SK-N-SH (cell line): ENCODE results near the gene BRWD1. TPM values are rescaled to one million over a fixed set of nuclear protein-coding genes. Genes with fewer than 3 reads are reported as not detected.

Source experiments
- CTCF ChIA-PET: fragments of 300-600, 350-600 bp; formaldehyde crosslinking; extraction: SDS; loops from one replicate; lab custom pipeline; 2021; lab: Yijun Ruan, JAX
- POLR2A ChIA-PET: fragments of 350-600 bp; sonication (Branson Sonifier 250); formaldehyde crosslinking; extraction: SDS; loops from one replicate; lab custom pipeline; 2020; ENCODE audit warnings: antibody characterized with exemption, inconsistent platforms; lab: Yijun Ruan, JAX
- DNase-seq: peaks from one replicate; pipeline ENCODE4 v3.0.0; 2012
- H2AFZ ChIP-seq: fragments of 200-600 bp; sonication (generic); 2 replicates; pipeline ENCODE4 v1.8.1; 2016; ENCODE audit warnings: antibody characterized with exemption, mild to moderate bottlenecking, low read depth
- H3F3A ChIP-seq: fragments of 200-600 bp; sonication (generic); replicated peaks from 2 replicates; pipeline ENCODE3; 2016; ENCODE audit warnings: antibody characterized with exemption, mild to moderate bottlenecking; ENCODE audit not compliant: insufficient read depth
- H3K27ac ChIP-seq, 2 experiments: fragments of 200-500 bp in 1 of 2; fragments of 200-600 bp in 1 of 2; sonication (Bioruptor generic) in 1 of 2; sonication (generic), shearing (Covaris generic) in 1 of 2; 2 replicates each; pipeline versions ENCODE4 v1.5.1 to v1.6.1; 2014 to 2016; ENCODE audit warnings: low read depth in 2 of 2, inconsistent platforms in 1 of 2, low read length in 1 of 2, mild to moderate bottlenecking in 1 of 2, mixed read lengths in 1 of 2
- H3K27me3 ChIP-seq: fragments of 200-600 bp; sonication (generic), shearing (Covaris generic); 2 replicates; pipeline ENCODE4 v1.6.1; 2016; ENCODE audit warnings: mixed run types; ENCODE audit not compliant: insufficient read depth
- H3K36me3 ChIP-seq, 2 experiments: fragments of 200-500 bp in 1 of 2; fragments of 200-600 bp in 1 of 2; sonication (Bioruptor generic) in 1 of 2; sonication (generic) in 1 of 2; replicated peaks in 1 of 2; 2 replicates each; pipeline versions ENCODE3 to v1.5.1; 2014 to 2016; ENCODE audit warnings: low read length in 1 of 2, mild to moderate bottlenecking in 1 of 2; ENCODE audit not compliant: insufficient read depth in 2 of 2, control insufficient read depth in 1 of 2
- H3K4me1 ChIP-seq, 2 experiments: fragments of 200-500 bp in 1 of 2; fragments of 200-600 bp in 1 of 2; sonication (Bioruptor generic) in 1 of 2; sonication (generic), shearing (Covaris generic) in 1 of 2; 2 replicates each; pipeline versions ENCODE4 v1.5.1 to v1.6.1; 2014 to 2016; ENCODE audit warnings: low read depth in 1 of 2, low read length in 1 of 2, mixed run types in 1 of 2; ENCODE audit not compliant: insufficient read depth in 2 of 2, control insufficient read depth in 1 of 2
- H3K4me2 ChIP-seq: fragments of 200-600 bp; sonication (generic), shearing (Covaris generic); 2 replicates; pipeline ENCODE4 v1.6.1; 2017; ENCODE audit warnings: mixed run types
- H3K4me3 ChIP-seq, 2 experiments: fragments of 200-500 bp in 1 of 2; fragments of 200-600 bp in 1 of 2; sonication (Bioruptor generic) in 1 of 2; sonication (generic), shearing (Covaris generic) in 1 of 2; 2 replicates each; pipeline versions ENCODE4 v1.5.1 to v1.8.1; 2014 to 2016; ENCODE audit warnings: low read depth in 2 of 2, inconsistent platforms in 1 of 2, low read length in 1 of 2, mild to moderate bottlenecking in 1 of 2, mixed read lengths in 1 of 2, moderate library complexity in 1 of 2
- H3K79me2 ChIP-seq: fragments of 200-600 bp; sonication (generic); 2 replicates; pipeline ENCODE4 v1.8.1; 2017; ENCODE audit warnings: mild to moderate bottlenecking; ENCODE audit not compliant: insufficient read depth
- H3K9ac ChIP-seq: fragments of 200-600 bp; sonication (generic); 2 replicates; pipeline ENCODE4 v1.6.1; 2017; ENCODE audit warnings: mixed run types
- H3K9me2 ChIP-seq: fragments of 200-600 bp; sonication (generic); 2 replicates; pipeline ENCODE4 v1.6.1; 2017; ENCODE audit warnings: mixed run types
- H3K9me3 ChIP-seq: fragments of 200-600 bp; sonication (generic); 2 replicates; pipeline ENCODE4 v1.6.1; 2017; ENCODE audit warnings: mixed run types, mild to moderate bottlenecking, moderate library complexity
- H4K20me1 ChIP-seq: fragments of 200-600 bp; sonication (generic); 2 replicates; pipeline ENCODE4 v1.6.1; 2017; ENCODE audit warnings: mild to moderate bottlenecking, mixed run types; ENCODE audit not compliant: insufficient read depth
- EP300 ChIP-seq, 2 experiments: IDR thresholded peaks; 2 replicates each; pipeline versions ENCODE4 v1.4.0 to v1.6.1; 2012; ENCODE audit warnings: borderline replicate concordance in 1 of 2, low read depth in 1 of 2, low read length in 1 of 2
- EZH2phosphoT487 ChIP-seq: fragments of 200-600 bp; sonication (generic); IDR thresholded peaks from 2 replicates; pipeline ENCODE4 v1.6.1; 2017; ENCODE audit warnings: low read depth, mixed run types, mild to moderate bottlenecking, antibody characterized with exemption, moderate library complexity, borderline replicate concordance
- FOSL2 ChIP-seq: IDR thresholded peaks from 2 replicates; pipeline ENCODE4 v1.4.0; 2012; ENCODE audit warnings: low read depth, mild to moderate bottlenecking, moderate library complexity, borderline replicate concordance
- FOXM1 ChIP-seq: IDR thresholded peaks from 2 replicates; pipeline ENCODE4 v1.4.0; 2012; ENCODE audit warnings: low read depth, mild to moderate bottlenecking
- GABPA ChIP-seq: IDR thresholded peaks from 2 replicates; pipeline ENCODE4 v1.4.0; 2012; ENCODE audit warnings: low read depth, mild to moderate bottlenecking
- GATA2 ChIP-seq: sonication (generic); formaldehyde crosslinking; IDR thresholded peaks from 2 replicates; pipeline ENCODE4 v1.5.0; 2020; ENCODE audit warnings: mild to moderate bottlenecking, missing genetic modification reagents
- MXI1 ChIP-seq: IDR thresholded peaks from 2 replicates; pipeline ENCODE4 v1.6.1; 2012; ENCODE audit warnings: mild to moderate bottlenecking, low read depth, low read length, improper control_type of control experiment
- NFIC ChIP-seq: IDR thresholded peaks from 2 replicates; pipeline ENCODE4 v1.4.0; 2012; ENCODE audit warnings: borderline replicate concordance
- NRF1 ChIP-seq: IDR thresholded peaks from 2 replicates; pipeline ENCODE4 v1.6.1; 2012; ENCODE audit warnings: low read depth, mild to moderate bottlenecking, low read length
- RAD21 ChIP-seq: IDR thresholded peaks from 2 replicates; pipeline ENCODE4 v1.6.1; 2012; ENCODE audit warnings: mild to moderate bottlenecking, low read length
- SIN3A ChIP-seq: IDR thresholded peaks from 2 replicates; pipeline ENCODE4 v1.6.1; 2012; ENCODE audit warnings: low read depth, mild to moderate bottlenecking, low read length, moderate library complexity, borderline replicate concordance
- TAF1 ChIP-seq: IDR thresholded peaks from 2 replicates; pipeline ENCODE4 v1.6.1; 2012; ENCODE audit warnings: low read depth, mild to moderate bottlenecking, low read length, moderate library complexity, borderline replicate concordance
- YY1 ChIP-seq: IDR thresholded peaks from 2 replicates; pipeline ENCODE4 v1.4.0; 2012; ENCODE audit warnings: low read depth, mild to moderate bottlenecking
- WGBS: methylation state at CpG from one replicate; pipeline ENCODE4 v1.1.6; 2017; ENCODE audit warnings: low lambda C conversion rate; 5-methylcytosine and 5-hydroxymethylcytosine counted together
- polyA plus RNA-seq, 3 experiments: library from polyadenylated mRNA; depleted of rRNA; stranded (reverse); fragments of >200 nt; gene quantifications; 2 replicates each; pipeline ENCODE4 v1.2.3, GENCODE V29; 2012
- TF ChIP-seq, protein P1 (sequence below): IDR thresholded peaks from 2 replicates; pipeline ENCODE4 v1.4.0; 2012; ENCODE audit warnings: low read depth, borderline replicate concordance
- TF ChIP-seq, protein P2 (sequence below): IDR thresholded peaks from 2 replicates; pipeline ENCODE4 v1.4.0; 2012; ENCODE audit warnings: low read depth
- TF ChIP-seq, protein P3 (sequence below): fragments of 150-350 bp; IDR thresholded peaks from 2 replicates; pipeline ENCODE4 v1.6.1; 2017; ENCODE audit warnings: antibody characterized with exemption, low read length, low read depth, borderline replicate concordance
- TF ChIP-seq, protein P4 (sequence below): fragments of 150-350 bp; IDR thresholded peaks from 2 replicates; pipeline ENCODE4 v1.6.1; 2016; ENCODE audit warnings: mild to moderate bottlenecking, low read depth, low read length
- TF ChIP-seq, protein P5 (sequence below): IDR thresholded peaks from 2 replicates; pipeline ENCODE4 v1.6.1; 2012; ENCODE audit warnings: mild to moderate bottlenecking, low read depth, low read length, moderate library complexity
- TF ChIP-seq, protein P6 (sequence below): fragments of 200-600 bp; sonication (generic); IDR thresholded peaks from 2 replicates; pipeline ENCODE4 v1.6.1; 2017; ENCODE audit warnings: antibody characterized with exemption, mild to moderate bottlenecking, moderate library complexity
- TF ChIP-seq, protein P7 (sequence below): IDR thresholded peaks from 2 replicates; pipeline ENCODE4; 2012

BRWD1 gene
- polyA plus RNA-seq, 1 of the 3 experiments (the other 2 are of a cell fraction): 7.9 TPM

DNA sequence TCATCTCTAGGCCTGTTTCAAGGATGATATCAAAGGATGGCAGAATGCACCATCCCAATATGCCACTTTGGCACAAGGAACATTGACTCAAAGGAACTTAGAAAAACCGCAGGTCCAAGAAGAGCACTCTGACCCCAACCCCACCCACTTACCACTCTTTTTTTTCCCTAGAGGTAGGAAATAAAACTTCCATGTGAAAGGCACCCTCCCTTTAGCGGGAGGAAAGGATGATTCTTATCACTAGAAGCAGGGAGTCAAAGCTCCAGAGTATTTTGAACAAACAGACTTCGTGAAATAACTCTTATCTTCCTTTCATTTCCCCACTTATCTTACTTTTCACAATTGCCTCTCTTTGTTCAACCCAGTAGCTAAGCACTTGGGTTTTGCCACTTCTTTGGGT, 152.4 kb downstream of the BRWD1 start:
- CTCF ChIA-PET: interaction anchor here (0.7 to 1.3 kb wide), 3 partner anchors 14 to 23 kb away, joined by 3 to 5 read pairs (median 3); no protein-coding TSS in a partner anchor
- WGBS: 47% methylated on average over 3 of the region's 3 CpGs
- Histone ChIP-seq H3K9me3 (no peaks in the 10 kb centered on the region), H3F3A (no peaks in the 10 kb centered on the region), H3K4me3 (no peak overlapping the region), H2AFZ (no peak overlapping the region), H3K9ac (no peak overlapping the region), H3K9me2 (no peaks in the 10 kb centered on the region), H3K27me3 (no peaks in the 10 kb centered on the region), H3K79me2 (no peaks in the 10 kb centered on the region), H3K36me3 (no peaks in the 10 kb centered on the region), H3K4me1 (no peaks in the 10 kb centered on the region), H3K4me2 (no peak overlapping the region), H4K20me1 (no peaks in the 10 kb centered on the region), H3K27ac (no peak overlapping the region)
- no peak for DNase-seq
- no peak for TF ChIP-seq GATA2 (CRISPR knock-in tag)
- no peak for TF ChIP-seq SIN3A
- TF ChIP-seq FOSL2: no peak
- TF ChIP-seq, protein P1, sequence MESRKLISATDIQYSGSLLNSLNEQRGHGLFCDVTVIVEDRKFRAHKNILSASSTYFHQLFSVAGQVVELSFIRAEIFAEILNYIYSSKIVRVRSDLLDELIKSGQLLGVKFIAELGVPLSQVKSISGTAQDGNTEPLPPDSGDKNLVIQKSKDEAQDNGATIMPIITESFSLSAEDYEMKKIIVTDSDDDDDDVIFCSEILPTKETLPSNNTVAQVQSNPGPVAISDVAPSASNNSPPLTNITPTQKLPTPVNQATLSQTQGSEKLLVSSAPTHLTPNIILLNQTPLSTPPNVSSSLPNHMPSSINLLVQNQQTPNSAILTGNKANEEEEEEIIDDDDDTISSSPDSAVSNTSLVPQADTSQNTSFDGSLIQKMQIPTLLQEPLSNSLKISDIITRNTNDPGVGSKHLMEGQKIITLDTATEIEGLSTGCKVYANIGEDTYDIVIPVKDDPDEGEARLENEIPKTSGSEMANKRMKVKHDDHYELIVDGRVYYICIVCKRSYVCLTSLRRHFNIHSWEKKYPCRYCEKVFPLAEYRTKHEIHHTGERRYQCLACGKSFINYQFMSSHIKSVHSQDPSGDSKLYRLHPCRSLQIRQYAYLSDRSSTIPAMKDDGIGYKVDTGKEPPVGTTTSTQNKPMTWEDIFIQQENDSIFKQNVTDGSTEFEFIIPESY: no peak
- TF ChIP-seq YY1: no peak
- TF ChIP-seq, protein P2, sequence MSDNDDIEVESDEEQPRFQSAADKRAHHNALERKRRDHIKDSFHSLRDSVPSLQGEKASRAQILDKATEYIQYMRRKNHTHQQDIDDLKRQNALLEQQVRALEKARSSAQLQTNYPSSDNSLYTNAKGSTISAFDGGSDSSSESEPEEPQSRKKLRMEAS: no peak
- no peak for TF ChIP-seq EP300 (IDR thresholded peaks at IDR 0.05; ENCODE audit: borderline replicate concordance in 1 of 2, low read depth in 1 of 2, low read length in 1 of 2)
- no peak for TF ChIP-seq GABPA
- TF ChIP-seq, protein P3, sequence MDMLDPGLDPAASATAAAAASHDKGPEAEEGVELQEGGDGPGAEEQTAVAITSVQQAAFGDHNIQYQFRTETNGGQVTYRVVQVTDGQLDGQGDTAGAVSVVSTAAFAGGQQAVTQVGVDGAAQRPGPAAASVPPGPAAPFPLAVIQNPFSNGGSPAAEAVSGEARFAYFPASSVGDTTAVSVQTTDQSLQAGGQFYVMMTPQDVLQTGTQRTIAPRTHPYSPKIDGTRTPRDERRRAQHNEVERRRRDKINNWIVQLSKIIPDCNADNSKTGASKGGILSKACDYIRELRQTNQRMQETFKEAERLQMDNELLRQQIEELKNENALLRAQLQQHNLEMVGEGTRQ: no peak
- TF ChIP-seq NFIC: no peak
- no peak for TF ChIP-seq MXI1
- TF ChIP-seq, protein P4, sequence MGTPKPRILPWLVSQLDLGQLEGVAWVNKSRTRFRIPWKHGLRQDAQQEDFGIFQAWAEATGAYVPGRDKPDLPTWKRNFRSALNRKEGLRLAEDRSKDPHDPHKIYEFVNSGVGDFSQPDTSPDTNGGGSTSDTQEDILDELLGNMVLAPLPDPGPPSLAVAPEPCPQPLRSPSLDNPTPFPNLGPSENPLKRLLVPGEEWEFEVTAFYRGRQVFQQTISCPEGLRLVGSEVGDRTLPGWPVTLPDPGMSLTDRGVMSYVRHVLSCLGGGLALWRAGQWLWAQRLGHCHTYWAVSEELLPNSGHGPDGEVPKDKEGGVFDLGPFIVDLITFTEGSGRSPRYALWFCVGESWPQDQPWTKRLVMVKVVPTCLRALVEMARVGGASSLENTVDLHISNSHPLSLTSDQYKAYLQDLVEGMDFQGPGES: no peak
- no peak for TF ChIP-seq FOXM1
- TF ChIP-seq EZH2phosphoT487: no peak
- TF ChIP-seq NRF1: no peak
- TF ChIP-seq, protein P5, sequence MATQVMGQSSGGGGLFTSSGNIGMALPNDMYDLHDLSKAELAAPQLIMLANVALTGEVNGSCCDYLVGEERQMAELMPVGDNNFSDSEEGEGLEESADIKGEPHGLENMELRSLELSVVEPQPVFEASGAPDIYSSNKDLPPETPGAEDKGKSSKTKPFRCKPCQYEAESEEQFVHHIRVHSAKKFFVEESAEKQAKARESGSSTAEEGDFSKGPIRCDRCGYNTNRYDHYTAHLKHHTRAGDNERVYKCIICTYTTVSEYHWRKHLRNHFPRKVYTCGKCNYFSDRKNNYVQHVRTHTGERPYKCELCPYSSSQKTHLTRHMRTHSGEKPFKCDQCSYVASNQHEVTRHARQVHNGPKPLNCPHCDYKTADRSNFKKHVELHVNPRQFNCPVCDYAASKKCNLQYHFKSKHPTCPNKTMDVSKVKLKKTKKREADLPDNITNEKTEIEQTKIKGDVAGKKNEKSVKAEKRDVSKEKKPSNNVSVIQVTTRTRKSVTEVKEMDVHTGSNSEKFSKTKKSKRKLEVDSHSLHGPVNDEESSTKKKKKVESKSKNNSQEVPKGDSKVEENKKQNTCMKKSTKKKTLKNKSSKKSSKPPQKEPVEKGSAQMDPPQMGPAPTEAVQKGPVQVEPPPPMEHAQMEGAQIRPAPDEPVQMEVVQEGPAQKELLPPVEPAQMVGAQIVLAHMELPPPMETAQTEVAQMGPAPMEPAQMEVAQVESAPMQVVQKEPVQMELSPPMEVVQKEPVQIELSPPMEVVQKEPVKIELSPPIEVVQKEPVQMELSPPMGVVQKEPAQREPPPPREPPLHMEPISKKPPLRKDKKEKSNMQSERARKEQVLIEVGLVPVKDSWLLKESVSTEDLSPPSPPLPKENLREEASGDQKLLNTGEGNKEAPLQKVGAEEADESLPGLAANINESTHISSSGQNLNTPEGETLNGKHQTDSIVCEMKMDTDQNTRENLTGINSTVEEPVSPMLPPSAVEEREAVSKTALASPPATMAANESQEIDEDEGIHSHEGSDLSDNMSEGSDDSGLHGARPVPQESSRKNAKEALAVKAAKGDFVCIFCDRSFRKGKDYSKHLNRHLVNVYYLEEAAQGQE: no peak
- no peak for TF ChIP-seq TAF1
- no peak for TF ChIP-seq RAD21
- TF ChIP-seq, protein P6, sequence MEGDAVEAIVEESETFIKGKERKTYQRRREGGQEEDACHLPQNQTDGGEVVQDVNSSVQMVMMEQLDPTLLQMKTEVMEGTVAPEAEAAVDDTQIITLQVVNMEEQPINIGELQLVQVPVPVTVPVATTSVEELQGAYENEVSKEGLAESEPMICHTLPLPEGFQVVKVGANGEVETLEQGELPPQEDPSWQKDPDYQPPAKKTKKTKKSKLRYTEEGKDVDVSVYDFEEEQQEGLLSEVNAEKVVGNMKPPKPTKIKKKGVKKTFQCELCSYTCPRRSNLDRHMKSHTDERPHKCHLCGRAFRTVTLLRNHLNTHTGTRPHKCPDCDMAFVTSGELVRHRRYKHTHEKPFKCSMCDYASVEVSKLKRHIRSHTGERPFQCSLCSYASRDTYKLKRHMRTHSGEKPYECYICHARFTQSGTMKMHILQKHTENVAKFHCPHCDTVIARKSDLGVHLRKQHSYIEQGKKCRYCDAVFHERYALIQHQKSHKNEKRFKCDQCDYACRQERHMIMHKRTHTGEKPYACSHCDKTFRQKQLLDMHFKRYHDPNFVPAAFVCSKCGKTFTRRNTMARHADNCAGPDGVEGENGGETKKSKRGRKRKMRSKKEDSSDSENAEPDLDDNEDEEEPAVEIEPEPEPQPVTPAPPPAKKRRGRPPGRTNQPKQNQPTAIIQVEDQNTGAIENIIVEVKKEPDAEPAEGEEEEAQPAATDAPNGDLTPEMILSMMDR: no peak
- TF ChIP-seq, protein P7, sequence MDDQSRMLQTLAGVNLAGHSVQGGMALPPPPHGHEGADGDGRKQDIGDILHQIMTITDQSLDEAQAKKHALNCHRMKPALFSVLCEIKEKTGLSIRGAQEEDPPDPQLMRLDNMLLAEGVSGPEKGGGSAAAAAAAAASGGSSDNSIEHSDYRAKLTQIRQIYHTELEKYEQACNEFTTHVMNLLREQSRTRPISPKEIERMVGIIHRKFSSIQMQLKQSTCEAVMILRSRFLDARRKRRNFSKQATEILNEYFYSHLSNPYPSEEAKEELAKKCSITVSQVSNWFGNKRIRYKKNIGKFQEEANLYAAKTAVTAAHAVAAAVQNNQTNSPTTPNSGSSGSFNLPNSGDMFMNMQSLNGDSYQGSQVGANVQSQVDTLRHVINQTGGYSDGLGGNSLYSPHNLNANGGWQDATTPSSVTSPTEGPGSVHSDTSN: no peak
- POLR2A ChIA-PET: no interaction called here
